ENCODE data around the gene LRTM1. TPM values are rescaled to one million over a fixed set of nuclear protein-coding genes. Genes with fewer than 3 reads are reported as not detected.

LRTM1 gene
- total and polyA plus RNA-seq, 2 donors (not counting 3 experiments of a cell fraction or from before 2014, with no cell fraction given): not detected

DNA sequence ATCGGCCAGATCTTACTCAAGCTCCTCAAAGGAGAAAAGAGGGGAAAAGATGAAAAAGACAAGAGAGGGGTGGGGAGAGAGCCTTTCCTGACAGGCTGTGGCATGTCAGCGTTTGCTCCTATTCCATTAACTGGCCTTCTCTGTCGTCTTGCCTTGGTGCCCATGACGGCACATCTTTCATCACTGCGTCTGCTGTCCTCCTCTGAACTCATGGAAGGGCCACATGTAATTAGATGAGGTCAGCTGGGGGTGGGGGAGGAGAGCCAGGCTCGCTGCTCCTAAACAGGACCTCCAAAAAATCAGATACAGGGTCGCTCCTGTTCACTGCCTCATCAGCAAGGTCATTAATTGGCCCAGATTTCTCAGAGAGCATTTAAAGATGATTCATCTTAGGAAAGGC, 49.7 kb downstream of the LRTM1 start:
- Histone ChIP-seq H3K27ac (ENCODE audit: insufficient read depth, low read depth, low read length) (no peak overlapping the region), H4K20me1 (replicated peaks; ENCODE audit: control insufficient read depth, extremely low read depth, insufficient read depth, low read length) (no peaks in the 10 kb centered on the region), H3K9me3 (replicated peaks; ENCODE audit: control insufficient read depth, insufficient read depth, low read length) (peaks cover 6% of the 10 kb centered on the region), H3K36me3 (ENCODE audit: control insufficient read depth in 2 of 2, extremely low read depth in 1 of 2, insufficient read depth in 2 of 2, low read length in 2 of 2) (no peaks in the 10 kb centered on the region), H3K9me1 (replicated peaks; ENCODE audit: control insufficient read depth, extremely low read depth, insufficient read depth, low read length) (no peaks in the 10 kb centered on the region), H3K4me2 (ENCODE audit: insufficient read depth, low read length) (no peak overlapping the region), H3K9ac (replicated peaks; ENCODE audit: extremely low read depth, insufficient read depth, low read length) (no peak overlapping the region), H3K4me1 (ENCODE audit: control insufficient read depth, extremely low read depth, insufficient read depth, low read length) (no peaks in the 10 kb centered on the region), H2AFZ (ENCODE audit: low read depth, low read length) (no peak overlapping the region), H3K27me3 (ENCODE audit: control insufficient read depth in 2 of 2, insufficient read depth in 2 of 2, low read length in 2 of 2) (no peaks in the 10 kb centered on the region), H3K4me3 (replicated peaks in 1 of 3; ENCODE audit: insufficient read depth in 1 of 3, low read depth in 1 of 3, low read length in 3 of 3) (no peak overlapping the region), H3K79me2 (ENCODE audit: control insufficient read depth, insufficient read depth, low read length) (no peaks in the 10 kb centered on the region)
- no peak for FAIRE-seq
- ChIA-PET CTCF (no interaction called here), POLR2A (no interaction called here)
- DNase-seq (ENCODE audit: low read depth, low spot score): no peak
- BruUV-seq (replicated peaks): no TSS peak
- intact Hi-C loops (cut with micrococcal nuclease) (no loop called here), dilution Hi-C loops (cut with MboI; ENCODE audit: extremely low pct_ligation_motif_present, low sequenced_read_pairs) (no loop called here)
- TF ChIP-seq FOS (IDR thresholded peaks at IDR 0.05; ENCODE audit: borderline replicate concordance, insufficient read depth, low read length) (no peak), POLR2AphosphoS5 (IDR thresholded peaks at IDR 0.05; ENCODE audit: insufficient read depth, low read depth, low read length) (no peak), GATA2 (IDR thresholded peaks at IDR 0.05; ENCODE audit: insufficient read depth, insufficient read length, low read depth, low read length) (no peak), EZH2 (IDR thresholded peaks at IDR 0.05; ENCODE audit: borderline replicate concordance, low read depth, low read length, severe bottlenecking) (no peak), MYC (IDR thresholded peaks at IDR 0.05; ENCODE audit: low read depth, low read length) (no peak), POLR2A (IDR thresholded peaks at IDR 0.05; ENCODE audit: low read depth, low read length) (no peak), MAX (IDR thresholded peaks at IDR 0.05; ENCODE audit: insufficient read depth, insufficient read length) (no peak), JUN (IDR thresholded peaks at IDR 0.05; ENCODE audit: borderline replicate concordance, insufficient read depth, insufficient read length, low read depth) (no peak)
- TF ChIP-seq, protein P1, sequence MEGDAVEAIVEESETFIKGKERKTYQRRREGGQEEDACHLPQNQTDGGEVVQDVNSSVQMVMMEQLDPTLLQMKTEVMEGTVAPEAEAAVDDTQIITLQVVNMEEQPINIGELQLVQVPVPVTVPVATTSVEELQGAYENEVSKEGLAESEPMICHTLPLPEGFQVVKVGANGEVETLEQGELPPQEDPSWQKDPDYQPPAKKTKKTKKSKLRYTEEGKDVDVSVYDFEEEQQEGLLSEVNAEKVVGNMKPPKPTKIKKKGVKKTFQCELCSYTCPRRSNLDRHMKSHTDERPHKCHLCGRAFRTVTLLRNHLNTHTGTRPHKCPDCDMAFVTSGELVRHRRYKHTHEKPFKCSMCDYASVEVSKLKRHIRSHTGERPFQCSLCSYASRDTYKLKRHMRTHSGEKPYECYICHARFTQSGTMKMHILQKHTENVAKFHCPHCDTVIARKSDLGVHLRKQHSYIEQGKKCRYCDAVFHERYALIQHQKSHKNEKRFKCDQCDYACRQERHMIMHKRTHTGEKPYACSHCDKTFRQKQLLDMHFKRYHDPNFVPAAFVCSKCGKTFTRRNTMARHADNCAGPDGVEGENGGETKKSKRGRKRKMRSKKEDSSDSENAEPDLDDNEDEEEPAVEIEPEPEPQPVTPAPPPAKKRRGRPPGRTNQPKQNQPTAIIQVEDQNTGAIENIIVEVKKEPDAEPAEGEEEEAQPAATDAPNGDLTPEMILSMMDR (IDR thresholded peaks at IDR 0.05; ENCODE audit: extremely low read depth in 1 of 2, insufficient read depth in 1 of 2, low read depth in 1 of 2, low read length in 2 of 2): no peak
